ENCODE results near the gene ALOX5AP. TPM values are rescaled to one million over a fixed set of nuclear protein-coding genes. Genes with fewer than 3 reads are reported as not detected.

Gene ALOX5AP
- total RNA-seq, 1 experiment from 2014 or later, result not detected

DNA sequence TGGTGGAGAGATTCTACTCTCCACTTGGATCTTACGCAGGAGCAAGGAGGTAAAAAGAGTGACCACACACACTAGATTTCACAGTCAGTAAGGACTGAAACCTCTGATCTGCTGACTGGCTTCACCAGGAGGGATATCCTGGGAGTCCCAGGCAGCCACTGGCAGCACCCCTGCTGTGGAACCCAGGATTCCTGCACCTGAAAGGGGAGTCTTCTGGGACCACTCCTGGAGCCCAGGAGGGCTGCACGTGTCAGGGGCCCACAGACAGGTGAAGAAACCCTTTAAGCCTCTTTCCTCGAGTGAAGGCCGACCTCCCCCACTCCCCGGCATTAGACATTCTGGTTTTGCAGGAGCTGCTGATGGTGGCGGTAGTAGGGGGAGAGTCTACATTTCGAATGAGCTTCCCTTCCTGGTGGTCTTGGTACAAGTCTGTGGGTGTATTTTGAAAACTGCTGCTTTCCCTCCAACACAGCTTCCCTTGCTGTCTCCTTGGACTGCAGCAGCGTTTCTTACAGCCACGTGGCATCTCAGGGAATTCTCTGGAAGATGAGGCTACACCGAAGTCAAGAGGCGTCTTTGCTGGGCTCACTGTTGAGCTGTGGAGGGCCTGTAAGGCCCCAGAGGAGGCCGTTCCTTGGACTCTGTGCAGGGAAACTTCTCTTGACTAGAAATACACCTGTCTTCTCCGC, 62.6 kb downstream of the ALOX5AP start:
- no peaks in the 10 kb centered on the region for H3K36me3 Mint-ChIP-seq
- H3K4me1 Mint-ChIP-seq, result peaks cover 13% of the 10 kb centered on the region
- H3K27ac Mint-ChIP-seq, result no peak overlapping the region
- DNase-seq (ENCODE audit: low spot score) (no peak), ATAC-seq (no peak)
- no peak overlapping the region for H3K4me3 Mint-ChIP-seq
- no peaks in the 10 kb centered on the region for H3K9me3 Mint-ChIP-seq
- TF ChIP-seq ZNF396 (CRISPR knock-in tag; IDR thresholded peaks at IDR 0.05; ENCODE audit: borderline replicate concordance), result no peak
- TF ChIP-seq, protein P1, sequence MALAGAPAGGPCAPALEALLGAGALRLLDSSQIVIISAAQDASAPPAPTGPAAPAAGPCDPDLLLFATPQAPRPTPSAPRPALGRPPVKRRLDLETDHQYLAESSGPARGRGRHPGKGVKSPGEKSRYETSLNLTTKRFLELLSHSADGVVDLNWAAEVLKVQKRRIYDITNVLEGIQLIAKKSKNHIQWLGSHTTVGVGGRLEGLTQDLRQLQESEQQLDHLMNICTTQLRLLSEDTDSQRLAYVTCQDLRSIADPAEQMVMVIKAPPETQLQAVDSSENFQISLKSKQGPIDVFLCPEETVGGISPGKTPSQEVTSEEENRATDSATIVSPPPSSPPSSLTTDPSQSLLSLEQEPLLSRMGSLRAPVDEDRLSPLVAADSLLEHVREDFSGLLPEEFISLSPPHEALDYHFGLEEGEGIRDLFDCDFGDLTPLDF (CRISPR knock-in tag; IDR thresholded peaks at IDR 0.05), result no peak
- no peak for TF ChIP-seq TEAD1 (CRISPR knock-in tag; IDR thresholded peaks at IDR 0.05)
- CTCF ChIA-PET, result interaction anchor here (1.7 kb wide), 1 partner anchor 247 kb away, joined by 5 read pairs; no protein-coding TSS in a partner anchor
- POLR2A ChIA-PET, result no interaction called here
- H3K27me3 Mint-ChIP-seq (ENCODE audit: low read depth), result peaks cover 3% of the 10 kb centered on the region; the same call in 1 of the 2 replicates

DNA sequence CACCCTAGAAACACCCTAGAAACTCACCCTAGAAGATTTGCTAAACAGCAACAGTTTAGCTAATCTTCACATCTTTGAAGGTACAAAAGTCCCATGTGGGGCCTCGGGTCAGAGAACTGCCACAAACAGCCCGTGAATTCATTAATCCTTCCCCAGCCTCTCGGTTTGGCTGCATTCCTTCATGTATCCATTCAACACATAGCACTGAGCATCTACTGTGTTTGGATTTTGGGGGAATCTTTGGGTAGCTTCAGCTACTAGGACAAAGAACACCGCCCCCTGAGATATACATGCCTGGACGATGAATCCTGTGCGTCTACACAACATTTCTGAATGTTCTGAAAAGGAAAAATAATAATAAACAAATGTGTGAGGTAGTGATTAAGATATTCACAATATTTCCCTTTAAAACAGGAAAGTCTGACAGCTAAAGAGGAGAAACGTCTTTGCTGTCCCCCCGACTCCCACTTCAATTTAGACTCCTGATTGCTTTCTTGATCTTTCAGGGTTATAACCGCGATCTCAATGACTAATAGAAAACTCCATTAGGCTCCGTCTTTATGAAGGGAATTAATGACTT, 63.5 kb downstream of the ALOX5AP start:
- peaks cover 16% of the 10 kb centered on the region for H3K4me1 Mint-ChIP-seq
- ATAC-seq (no peak), DNase-seq (ENCODE audit: low spot score) (no peak)
- H3K36me3 Mint-ChIP-seq, result no peaks in the 10 kb centered on the region
- no peak overlapping the region for H3K4me3 Mint-ChIP-seq
- peaks cover 12% of the 10 kb centered on the region; the same call in 1 of the 2 replicates for H3K27me3 Mint-ChIP-seq (ENCODE audit: low read depth)
- no peaks in the 10 kb centered on the region for H3K9me3 Mint-ChIP-seq
- POLR2A ChIA-PET, result no interaction called here
- CTCF ChIA-PET, result no interaction called here
- no peak overlapping the region for H3K27ac Mint-ChIP-seq
- no peak for TF ChIP-seq ZMAT4 (CRISPR knock-in tag; IDR thresholded peaks at IDR 0.05)
- no peak for TF ChIP-seq ATF1 (CRISPR knock-in tag; IDR thresholded peaks at IDR 0.05)
- no peak for TF ChIP-seq KAT7 (CRISPR knock-in tag; IDR thresholded peaks at IDR 0.05; ENCODE audit: borderline replicate concordance)
- no peak for TF ChIP-seq TP53 (CRISPR knock-in tag; IDR thresholded peaks at IDR 0.05)
- TF ChIP-seq SMAD4 (CRISPR knock-in tag; IDR thresholded peaks at IDR 0.05), result no peak
- TF ChIP-seq MLX (CRISPR knock-in tag; IDR thresholded peaks at IDR 0.05), result no peak
- TF ChIP-seq ZNF232 (CRISPR knock-in tag; IDR thresholded peaks at IDR 0.05), result no peak
- no peak for TF ChIP-seq ZNF396 (CRISPR knock-in tag; IDR thresholded peaks at IDR 0.05; ENCODE audit: borderline replicate concordance)

DNA sequence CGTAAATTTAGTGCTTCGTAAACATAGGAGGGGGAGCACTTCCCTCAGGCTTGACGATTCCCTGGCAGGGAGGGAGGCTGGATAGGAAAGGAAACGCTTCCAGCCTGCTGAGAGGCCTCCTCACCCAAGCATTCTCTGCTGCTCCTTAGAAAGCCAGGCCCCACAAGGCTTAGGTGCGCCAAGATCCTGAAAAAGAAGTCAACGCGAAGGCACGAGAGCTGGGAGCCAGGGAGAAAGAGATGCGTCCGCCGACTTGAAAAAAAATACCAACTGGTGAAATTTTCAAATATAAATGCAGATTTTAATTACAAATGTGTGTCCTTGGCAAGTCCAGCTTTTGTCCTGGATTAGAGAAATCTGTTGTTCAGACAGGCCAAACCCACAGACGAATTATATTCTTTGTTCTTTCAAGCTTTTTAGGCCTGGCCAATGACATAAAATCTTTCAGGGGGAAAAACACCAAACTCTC, 64.0 kb downstream of the ALOX5AP start:
- TF ChIP-seq NFATC4 (CRISPR knock-in tag; IDR thresholded peaks at IDR 0.05) (no peak), FOXP4 (CRISPR knock-in tag; IDR thresholded peaks at IDR 0.05) (no peak), EMX1 (CRISPR knock-in tag; IDR thresholded peaks at IDR 0.05) (no peak), CREM (CRISPR knock-in tag; IDR thresholded peaks at IDR 0.05) (no peak), ZNF396 (CRISPR knock-in tag; IDR thresholded peaks at IDR 0.05; ENCODE audit: borderline replicate concordance) (no peak)
- TF ChIP-seq, protein P2, sequence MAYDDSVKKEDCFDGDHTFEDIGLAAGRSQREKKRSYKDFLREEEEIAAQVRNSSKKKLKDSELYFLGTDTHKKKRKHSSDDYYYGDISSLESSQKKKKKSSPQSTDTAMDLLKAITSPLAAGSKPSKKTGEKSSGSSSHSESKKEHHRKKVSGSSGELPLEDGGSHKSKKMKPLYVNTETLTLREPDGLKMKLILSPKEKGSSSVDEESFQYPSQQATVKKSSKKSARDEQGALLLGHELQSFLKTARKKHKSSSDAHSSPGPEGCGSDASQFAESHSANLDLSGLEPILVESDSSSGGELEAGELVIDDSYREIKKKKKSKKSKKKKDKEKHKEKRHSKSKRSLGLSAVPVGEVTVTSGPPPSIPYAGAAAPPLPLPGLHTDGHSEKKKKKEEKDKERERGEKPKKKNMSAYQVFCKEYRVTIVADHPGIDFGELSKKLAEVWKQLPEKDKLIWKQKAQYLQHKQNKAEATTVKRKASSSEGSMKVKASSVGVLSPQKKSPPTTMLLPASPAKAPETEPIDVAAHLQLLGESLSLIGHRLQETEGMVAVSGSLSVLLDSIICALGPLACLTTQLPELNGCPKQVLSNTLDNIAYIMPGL (CRISPR knock-in tag; IDR thresholded peaks at IDR 0.05), result no peak
- POLR2A ChIA-PET, result interaction anchor here (0.8 kb wide), 1 partner anchor 334 kb away, joined by 4 read pairs; the partner anchor contains the start of gene HMGB1
- no peak for ATAC-seq
- CTCF ChIA-PET, result no interaction called here
- DNase-seq (ENCODE audit: low spot score), result no peak
- Mint-ChIP-seq H3K27ac (no peak overlapping the region), H3K36me3 (no peaks in the 10 kb centered on the region), H3K27me3 (ENCODE audit: low read depth) (peaks cover 12% of the 10 kb centered on the region; the same call in 1 of the 2 replicates), H3K4me3 (no peak overlapping the region), H3K9me3 (no peaks in the 10 kb centered on the region), H3K4me1 (peaks cover 16% of the 10 kb centered on the region)
